HG03342 (cell line): ENCODE data around the gene CTIF.

Experiments
- ATAC-seq: cut with Tn5 transposase; IDR thresholded peaks from one replicate; pipeline ENCODE4 v1.9.1; 2021; ENCODE audit warnings: mild to moderate bottlenecking, moderate library complexity; ENCODE audit not compliant: unreplicated experiment

Gene CTIF

DNA sequence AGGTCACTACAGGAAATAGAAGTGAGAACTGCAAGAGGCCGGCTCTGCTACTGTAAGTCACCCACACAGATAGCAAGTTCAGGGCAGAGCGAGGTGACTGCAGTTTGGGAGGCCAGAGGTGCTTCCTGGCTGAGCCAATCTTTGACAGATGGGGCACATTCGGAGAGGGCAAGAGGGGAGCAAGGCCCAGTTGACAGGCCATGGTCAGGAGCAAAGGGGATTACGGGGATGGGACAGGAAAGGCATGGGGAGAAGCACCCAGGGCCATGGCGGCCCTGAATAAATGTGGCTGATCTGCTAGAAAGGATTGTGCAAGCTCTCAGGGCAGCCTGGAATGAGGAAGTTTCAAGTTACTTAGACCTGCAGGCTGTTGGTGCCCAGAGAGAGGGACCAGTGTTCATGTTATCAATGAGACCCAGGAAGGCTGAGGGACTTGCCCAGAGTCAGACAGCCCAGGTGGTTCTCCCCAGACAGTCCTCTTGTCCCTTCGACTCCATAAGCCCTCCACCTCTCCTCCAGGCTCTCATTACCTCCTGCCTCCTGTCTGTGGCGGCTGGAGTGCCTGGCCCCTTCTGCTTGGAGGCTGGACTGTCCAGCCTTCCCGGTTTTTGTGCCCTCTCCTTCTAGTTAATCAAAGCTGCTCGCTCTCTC lies 123.3 kb downstream of the CTIF start:
- ATAC-seq, result no peak

DNA sequence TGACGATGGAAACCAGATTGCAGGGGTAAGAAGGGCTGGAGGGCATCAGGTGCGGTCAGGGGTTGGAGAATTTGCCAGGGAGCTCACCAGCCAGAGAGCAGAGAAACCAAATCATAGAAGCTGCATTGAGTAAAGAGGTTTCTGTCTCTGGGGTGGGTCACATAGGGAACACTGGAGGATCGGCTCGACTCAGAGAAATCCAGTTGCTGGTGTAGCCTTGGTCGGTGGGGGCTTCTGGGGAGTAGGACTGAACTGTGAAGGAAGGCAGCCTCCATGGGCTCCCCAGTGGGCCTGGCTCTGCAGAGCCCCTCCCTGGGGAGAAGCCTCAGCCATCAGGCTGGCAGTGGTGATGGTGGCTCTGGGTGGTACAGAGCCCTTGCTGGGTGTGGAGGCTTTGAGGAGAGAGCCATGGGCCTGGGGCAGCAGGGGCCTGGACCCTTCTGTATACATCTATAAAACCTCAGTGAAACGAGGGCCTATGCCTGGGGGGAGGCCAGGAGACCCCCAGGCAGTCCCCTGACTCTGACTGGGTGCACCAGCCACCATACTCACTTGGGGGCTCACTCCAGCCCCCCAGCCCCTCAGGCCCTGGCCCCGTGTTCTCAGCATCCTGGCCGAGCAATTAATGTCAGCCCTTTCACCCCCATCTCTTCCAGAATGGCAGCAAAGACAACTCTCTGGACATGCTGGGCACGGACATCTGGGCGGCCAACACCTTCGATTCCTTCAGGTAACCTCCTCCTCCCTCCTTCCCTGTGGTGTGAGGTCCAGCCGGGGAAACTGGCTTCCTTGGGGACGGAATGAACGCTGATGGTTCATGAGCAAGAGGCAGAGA lies 124.5 kb downstream of the CTIF start:
- no peak for ATAC-seq

DNA sequence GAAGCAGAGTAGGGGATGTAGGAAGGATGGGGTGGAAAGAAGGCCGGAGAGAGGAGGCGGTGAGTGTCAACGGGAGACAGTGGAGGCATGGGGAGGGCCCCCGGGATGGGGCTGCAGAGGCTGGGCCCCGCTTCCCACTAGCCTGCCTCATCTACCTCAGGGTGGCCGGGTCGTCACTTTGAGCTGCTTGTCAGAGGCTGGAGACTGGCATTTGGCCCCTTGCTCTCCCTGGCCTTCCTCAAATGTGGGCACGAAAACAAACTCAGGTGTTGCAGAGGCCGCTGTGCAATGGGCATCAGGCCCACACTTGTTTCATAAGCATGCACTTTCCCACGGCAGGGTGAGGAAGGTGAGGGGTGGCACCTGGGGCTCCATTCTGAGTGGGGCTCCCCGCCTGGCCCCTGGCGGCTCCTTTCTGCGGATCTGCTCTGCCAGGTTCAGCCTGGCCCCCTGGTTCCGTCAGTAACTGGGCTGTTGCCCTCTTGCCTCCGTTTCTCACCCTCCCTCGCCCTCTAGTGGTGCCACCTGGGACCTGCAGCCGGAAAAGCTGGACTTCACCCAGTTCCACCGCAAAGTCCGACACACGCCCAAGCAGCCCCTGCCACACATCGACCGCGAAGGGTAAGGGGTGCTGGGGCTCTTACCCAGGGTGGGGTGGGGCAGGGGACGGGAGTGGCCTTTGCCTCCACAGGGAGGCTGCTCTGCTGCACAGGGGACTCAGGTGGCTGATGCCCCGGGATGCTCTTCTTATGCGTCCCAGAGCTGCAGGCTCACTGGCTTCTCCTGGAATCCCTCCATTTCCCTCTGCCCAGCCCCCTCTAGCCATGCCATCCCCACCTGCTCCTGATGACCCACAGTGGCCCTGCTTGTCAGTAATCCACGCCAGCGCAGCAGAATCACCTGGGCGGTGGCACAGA lies 125.4 kb downstream of the CTIF start:
- ATAC-seq, result no peak

DNA sequence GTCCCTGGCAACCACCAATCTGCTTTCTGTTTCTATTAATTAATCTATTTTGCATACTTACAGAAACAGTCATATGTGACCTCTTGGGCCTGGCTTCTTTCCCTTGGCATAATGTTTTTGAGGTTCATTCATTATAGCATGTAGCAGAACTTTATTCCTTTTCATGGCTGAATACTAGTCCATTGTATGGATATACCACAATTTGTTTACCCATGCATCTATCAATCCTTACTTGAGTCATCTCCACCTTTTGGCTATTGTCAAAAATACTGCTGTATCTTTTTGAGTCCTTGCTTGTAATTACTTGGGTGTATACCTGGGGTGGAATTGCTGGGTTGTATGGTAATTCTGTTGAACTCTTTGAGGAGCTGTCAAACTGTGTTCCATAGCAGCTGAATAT lies 126.8 kb downstream of the CTIF start:
- no peak for ATAC-seq

DNA sequence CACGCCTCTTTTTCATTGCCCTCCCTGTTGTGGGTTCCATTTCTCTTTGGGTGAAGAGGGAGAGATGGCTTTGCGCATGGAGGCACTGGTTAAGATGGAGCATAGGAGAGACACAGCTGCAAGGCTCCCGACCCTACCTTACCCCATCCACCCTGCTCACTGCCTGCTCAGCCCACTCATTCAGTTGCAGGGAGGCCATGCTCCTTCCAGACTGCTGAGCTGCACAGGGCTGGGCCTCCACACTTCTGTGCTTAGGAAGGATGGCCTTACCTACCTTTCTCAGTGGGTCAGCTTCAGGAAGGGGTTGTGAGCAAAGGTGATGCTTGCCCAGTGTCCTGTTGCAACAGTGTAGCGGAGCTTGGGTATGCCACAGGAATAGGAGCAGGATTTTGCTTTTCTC lies 127.8 kb downstream of the CTIF start:
- no peak for ATAC-seq

DNA sequence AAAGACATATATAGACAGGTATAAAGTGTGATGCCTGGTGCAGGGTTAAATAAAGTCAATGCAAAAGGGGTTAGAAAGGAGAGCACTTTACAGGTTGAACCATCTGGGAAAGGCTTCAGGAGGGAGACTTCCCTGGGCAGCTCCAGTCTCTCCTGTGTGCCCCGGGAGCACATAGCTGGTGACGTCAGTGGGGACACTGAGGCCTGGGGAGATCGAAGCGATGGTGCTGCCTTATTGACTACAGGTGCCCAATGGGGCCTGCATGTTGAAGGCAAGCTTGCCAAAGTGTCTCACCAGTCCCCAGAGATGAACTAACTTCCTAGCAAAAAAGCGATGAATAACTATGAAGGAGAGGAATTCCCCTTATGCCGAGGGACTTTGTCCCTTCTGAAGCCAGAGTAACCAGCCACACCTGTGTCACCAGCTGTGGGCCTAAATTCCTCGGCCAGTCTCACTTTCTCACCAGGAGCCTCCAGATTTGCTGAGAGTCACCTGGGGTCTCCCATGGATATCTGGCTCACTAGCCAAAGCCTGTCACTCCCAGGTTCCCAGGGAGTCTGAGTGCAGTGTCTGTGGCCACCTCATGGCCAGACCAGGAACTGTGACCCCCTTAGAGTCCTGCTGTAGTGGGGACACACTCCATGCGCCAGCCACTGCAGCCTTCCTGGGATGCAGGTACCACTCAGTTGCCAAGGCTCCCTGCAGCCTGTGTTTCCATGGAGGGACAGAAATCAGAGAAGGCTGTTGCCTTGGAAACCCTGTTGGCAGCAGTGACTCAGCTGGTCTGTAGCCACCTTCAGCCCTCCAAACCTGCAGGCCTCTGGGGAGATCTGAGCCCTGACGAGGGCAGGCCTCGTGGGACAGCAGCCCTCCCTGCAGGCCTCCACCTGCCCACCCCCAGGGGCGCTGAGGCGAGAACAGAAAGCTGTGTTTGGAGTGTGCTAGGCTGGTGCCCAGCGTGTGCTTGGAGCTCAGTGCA lies 128.7 kb downstream of the CTIF start:
- ATAC-seq, result peak; percentile 56

DNA sequence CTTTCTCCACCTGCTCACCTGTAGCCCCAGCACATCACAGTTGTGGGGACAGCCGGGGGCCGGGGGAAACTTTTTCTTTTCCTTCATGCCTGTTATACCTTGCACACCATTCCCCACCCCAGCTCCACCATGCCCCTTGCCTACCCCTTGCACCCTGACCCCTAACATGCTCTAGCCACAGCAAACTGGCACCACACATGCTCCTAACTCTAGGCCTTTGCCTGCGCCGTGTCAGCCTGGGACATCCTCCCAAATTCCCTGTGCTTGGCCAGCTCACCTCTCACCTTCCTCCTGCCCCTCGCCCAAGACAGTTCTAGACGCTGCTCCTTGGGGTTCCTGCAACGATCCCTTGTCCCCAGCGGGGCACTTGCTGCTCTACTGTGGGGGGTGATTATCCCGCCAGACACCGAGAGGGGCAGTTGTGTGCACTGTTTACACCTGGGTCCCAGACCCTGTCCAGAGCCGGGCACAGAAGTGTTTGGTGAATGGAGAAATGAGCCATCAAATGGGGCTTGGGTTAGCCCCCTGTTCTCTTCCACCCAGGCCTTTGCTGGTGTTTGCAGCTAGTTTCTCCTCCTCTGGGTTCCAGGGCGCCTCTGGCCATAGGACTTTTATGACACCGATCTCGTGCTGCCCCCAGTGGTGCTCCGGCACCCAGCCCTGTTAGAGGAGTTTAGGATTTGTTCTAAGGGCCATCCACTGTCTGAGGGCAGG lies 129.8 kb downstream of the CTIF start:
- ATAC-seq, result no peak

DNA sequence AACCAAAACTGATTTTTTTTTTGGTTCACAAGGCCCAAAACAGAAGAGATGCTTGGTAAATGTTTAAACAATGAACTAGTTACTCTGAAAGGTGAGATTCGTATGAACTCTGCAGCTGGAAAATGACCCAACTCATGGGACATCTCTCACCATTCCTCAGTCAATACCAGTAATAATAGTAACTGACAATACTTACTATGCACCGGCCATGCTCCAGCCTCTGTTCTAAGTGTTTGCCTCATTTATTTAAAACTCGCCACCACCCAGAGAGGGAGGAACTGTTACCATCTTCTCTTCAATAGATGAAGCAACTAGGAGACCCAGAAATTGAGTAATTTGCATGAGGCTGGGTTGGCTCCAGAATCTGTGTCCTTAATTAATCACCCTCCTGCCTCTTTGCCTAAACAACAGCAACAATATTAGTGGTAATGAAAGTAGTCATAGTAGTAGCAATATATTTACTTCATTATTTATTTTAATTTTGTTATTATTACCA lies 130.4 kb downstream of the CTIF start:
- no peak for ATAC-seq

DNA sequence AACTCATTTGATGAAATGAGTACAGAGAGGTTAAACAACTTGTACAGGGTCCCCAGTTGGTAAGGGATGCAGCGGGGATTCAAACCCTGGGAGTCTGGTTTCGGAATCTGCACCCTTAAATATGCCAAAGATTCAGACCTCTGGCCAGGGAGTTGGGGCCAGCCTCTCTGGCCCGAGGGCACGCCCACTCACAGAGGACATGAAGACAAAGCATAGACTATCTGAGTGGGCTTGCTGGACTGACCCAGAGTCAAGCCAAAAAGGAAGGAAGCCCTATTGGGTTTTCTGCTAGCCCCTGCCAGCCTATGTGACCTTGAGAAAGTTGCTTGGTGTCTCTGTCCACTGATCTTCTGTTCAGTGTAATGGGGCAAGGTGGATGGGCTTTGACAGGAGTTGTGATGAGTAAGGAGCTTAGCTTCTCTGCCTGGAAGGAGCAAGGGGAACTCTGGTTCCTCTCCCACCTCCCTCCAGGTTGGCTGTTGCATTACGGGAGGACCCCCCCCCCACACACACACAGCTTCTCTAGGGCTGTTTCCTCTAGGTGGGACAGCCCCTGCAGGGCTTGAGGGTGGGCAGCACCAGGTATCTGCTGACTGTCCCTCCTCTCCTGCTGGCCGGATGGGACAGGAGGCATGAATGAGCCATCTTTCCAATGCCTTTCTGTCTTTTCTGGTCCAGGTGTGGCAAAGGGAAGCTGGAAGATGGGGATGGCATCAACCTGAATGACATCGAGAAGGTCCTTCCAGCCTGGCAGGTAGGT lies 131.3 kb downstream of the CTIF start:
- ATAC-seq, result no peak

DNA sequence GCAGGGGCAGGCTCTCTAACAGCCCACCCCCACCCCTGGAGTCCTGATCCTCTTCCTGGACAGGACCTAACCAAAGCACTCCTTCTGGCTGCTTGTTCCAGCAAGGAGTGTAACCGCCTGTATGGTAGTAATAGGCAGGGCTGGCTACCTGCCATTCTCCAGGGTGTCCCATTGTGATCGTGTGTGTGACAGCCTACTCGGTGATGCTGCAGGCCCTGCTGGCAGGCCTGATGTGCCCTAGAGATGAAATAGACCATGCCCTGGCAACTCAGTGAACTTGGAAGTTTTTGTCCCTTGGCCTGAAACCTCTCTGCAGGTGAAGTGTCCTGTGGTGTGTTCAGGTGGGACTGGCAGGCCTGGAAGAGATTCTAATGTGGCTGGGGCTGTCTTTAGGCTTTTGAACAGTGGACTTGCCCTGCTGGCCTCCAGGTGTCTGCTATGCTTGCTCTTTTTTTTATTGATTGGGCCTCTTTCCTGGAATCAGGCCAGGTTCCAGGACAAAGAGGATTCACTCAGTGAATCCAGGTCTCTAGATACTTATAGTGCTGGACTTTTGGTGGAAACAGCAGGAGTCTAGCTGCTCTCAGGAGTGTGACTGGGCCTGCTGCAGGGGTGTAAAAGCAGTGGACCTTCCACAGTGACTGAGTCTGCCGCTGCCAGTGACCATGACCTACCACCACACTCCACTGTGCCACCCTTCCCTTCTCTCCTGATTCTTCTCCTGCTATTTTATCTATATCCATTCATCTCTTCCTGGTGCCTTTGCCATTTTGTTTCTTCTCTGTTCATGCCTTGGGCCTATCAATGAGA lies 132.1 kb downstream of the CTIF start:
- no peak for ATAC-seq

DNA sequence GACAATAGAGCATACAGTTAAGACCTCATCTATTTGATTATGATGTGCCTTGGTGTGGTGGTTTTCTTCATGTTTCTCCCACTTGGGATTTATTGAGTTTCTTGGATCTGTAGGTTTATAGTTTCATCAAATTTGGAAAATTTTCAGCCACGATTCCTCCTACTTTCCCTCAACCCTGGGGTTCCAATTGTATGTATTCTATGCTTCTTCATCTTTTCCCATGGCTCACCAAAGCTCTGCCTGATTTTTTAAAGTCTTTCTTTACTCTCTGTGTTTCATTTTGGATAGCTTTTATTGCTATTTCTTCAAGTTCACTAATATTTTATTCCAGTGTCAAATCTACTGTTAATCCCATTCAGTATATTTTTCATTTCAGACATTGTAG lies 132.7 kb downstream of the CTIF start:
- no peak for ATAC-seq

DNA sequence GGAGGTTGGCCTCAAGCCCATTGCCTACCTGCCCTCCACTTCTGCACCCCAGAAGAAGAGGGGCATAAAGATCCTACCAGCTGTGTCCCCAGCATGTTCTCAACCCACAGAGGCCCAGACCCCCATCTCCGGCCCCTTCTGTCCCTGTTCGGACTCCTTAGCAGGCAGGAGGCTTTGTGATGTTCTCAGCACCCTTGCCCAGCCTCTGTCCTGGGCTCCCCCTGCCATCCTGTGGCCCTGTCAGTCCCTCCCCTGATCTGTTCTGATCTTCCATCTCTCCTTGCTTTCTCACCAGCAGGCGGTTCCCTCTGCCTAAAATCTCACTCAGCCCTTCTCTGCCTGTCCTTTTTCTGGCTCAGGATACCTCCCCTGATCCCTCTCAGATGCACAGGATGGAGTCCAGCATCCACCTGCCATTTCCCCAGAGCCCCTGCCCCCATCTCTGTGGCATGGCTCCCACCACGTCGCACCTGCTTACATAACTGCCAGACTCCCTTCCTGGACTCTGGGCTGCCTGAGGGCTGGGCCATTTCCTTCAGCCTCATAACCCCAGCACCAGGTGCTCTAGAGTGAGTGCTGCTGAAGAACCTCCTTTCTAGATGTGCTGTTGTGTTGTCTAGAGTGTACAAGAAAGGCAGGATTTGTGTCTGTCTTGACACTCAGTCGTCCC lies 134.0 kb downstream of the CTIF start:
- no peak for ATAC-seq

DNA sequence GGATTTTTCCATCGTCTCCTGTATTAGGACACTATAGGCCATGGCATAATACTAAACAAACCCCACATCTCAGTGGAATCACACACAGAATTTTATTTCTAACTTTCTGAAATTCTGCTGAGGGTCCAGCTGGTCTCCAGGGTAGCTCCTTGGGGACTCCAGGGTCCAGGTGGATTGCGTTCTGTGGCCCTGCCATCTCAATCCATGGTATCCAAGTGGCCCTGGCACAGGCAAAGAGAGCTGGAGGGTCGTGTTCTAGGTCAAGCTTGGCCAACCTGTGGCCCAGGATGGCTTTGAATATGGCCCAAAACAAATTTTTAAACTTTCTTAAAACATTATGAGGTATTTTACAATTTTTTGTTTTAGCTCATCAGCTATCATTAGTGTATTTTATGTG lies 134.6 kb downstream of the CTIF start:
- no peak for ATAC-seq

DNA sequence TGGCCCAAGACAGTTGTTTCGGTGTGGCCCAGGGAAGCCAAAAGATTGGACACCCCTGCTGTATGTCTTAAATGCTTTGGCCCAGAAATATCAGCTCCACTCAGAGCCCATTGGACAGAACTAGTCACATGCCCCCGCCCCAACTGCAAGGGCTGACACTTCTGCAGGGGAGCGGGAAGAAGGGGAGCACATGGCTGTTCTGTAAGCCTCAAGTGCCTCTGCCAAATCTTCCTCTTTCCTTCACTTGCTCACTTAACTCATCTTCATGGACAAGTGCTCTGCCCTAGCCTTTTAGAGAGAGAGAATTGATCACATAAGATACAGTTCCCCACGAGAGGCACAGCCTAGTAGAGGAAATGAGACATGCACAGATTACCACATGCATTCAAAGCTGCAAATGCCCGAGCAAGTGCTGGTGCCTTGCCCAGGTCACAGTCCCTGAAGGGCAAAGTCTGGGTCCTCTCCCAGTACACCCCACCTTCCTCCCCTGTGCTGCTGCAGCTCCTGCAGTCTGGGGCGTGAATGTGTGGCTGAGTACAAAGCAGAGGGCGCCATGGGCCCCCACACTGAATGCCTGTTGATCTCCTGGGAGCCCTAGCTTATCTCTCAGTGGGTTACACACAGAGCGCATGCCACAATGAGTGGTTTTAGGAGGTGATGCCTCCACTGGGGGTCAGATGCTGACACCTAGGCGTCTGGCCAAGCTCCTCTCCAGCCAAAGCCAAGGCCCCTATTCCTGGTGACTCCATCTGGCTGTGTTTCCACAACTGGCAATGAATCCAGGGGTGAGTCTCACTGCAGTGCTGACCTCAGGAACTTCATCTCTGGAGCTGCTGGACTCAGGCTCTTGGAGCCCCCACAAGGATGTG lies 135.3 kb downstream of the CTIF start:
- ATAC-seq, result no peak

DNA sequence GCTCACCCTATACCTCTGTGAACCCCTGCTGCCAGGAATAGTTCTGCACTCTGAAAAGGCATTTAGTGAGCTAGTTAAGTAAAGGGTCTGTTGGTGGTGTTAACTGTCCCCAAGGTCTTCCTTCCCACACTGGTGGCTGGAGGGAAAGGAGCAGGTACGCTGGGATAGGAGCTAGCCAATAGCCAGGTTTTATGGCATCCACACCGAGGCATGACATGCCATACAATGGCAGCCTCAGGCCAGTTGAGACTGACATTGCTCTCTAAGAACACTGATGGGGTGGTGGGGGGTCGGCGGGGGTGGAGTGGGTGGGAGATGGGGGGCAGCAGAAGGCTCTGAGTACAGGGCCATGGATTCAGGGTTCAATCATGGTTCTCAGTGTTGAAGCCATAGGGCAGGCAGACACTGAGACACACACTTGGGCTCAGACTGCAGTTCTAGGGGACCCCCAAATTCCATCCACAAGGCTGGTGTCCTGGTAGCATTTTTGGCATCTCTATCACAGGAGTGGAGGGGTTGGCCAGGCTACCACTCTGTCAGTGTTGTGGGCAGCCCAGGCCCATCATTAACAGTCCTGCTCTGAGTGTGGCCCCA lies 136.0 kb downstream of the CTIF start:
- ATAC-seq, result peak; percentile 16

DNA sequence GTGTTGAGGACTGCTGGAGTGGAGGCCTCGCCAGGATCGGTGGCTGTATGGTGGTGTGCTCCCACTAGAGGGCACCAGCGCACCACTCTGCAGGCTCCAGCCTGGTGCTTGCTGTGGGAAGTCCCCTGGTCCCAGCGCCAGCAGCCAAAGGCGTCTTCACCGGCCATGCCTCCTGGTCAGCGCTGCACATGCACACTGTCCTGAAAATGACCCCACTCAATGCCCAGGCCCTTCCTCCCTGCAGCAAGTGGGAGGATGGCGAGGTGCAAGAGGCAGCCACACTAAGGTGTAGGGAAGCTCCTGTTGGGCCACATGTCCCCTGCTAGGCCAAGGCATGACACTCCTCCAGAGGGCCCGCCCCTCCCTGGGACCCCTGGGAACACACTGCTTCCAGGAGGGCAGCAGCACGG lies 136.5 kb downstream of the CTIF start:
- ATAC-seq, result peak; percentile 80
